GM12891 (cell line): Measurements from ENCODE around the gene LAMA2.

ENCODE experiments used
- DNase-seq: peaks from one replicate; pipeline ENCODE4 v3.0.0; 2011; ENCODE audit warnings: low spot score; ENCODE audit not compliant: insufficient read length
- FAIRE-seq: peaks from 2 replicates; lab custom pipeline; 2011; peaks lifted over from hg19 to GRCh38; lab: Jason Lieb, UNC
- PAX5 ChIP-seq: IDR thresholded peaks from 2 replicates; pipeline ENCODE4 v1.6.1; 2011; ENCODE audit warnings: low read length, moderate library complexity, mild to moderate bottlenecking; ENCODE audit not compliant: insufficient read depth, severe bottlenecking
- POLR2A ChIP-seq: IDR thresholded peaks from 2 replicates; pipeline ENCODE4 v1.6.1; 2011; ENCODE audit warnings: low read depth, low read length, control low read depth
- POLR2AphosphoS5 ChIP-seq: IDR thresholded peaks from 2 replicates; pipeline ENCODE4 v1.6.1; 2011; ENCODE audit warnings: low read depth, low read length, control low read depth
- POU2F2 ChIP-seq: IDR thresholded peaks from 2 replicates; pipeline ENCODE4 v1.6.1; 2011; ENCODE audit warnings: low read depth, mild to moderate bottlenecking, control low read depth, low read length, moderate library complexity
- SPI1 ChIP-seq: IDR thresholded peaks from 2 replicates; pipeline ENCODE4 v1.6.1; 2011; ENCODE audit warnings: low read depth, low read length, control low read depth
- TAF1 ChIP-seq: IDR thresholded peaks from 2 replicates; pipeline ENCODE4 v1.6.1; 2011; ENCODE audit warnings: low read depth, low read length, control low read depth

LAMA2 gene

DNA sequence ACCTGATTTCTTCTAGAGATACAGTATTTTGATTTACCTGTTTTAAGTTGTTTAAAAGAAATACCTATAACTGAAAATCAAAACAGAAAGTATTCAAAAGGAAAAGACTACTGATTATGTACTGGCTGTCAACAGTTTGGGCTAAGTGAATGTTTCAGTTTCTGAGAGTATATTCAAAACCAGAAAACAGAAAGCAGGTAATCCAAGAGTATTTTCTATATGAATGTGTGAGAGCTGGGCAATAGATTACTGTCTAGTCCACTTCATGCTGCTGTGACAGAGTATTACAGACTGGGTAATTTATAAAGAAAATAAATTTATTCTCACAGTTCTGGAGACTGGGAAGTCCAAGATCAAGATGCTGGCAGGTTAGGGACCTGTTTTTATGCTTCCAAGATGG, 566.0 kb downstream of the LAMA2 start:
- no peak for FAIRE-seq
- TF ChIP-seq TAF1 (no peak), POLR2A (no peak), POU2F2 (no peak), PAX5 (no peak), POLR2AphosphoS5 (no peak), SPI1 (no peak)
- peak; percentile 5 for DNase-seq

DNA sequence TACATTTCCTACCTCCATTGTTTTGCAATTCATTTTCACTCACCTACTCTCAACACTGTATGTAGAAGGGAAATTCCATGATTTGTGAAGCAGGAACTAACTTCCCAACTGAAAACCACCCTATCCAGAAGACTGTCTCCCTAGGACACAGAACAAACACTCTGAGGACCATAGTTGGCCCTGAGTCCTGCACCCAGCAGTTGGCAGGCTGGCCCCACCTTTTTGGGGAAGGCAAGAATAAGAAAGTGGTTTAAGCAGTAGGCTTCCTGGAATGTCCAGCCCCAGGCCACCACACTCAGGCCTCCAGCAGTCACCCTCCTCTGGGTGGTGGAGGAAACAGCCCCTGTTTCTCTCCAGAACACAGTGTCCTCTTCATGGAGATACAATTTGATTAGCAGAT, 568.2 kb downstream of the LAMA2 start:
- DNase-seq, result no peak
- TF ChIP-seq SPI1 (no peak), TAF1 (no peak), PAX5 (no peak), POU2F2 (no peak), POLR2A (no peak), POLR2AphosphoS5 (no peak)
- FAIRE-seq, result no peak

DNA sequence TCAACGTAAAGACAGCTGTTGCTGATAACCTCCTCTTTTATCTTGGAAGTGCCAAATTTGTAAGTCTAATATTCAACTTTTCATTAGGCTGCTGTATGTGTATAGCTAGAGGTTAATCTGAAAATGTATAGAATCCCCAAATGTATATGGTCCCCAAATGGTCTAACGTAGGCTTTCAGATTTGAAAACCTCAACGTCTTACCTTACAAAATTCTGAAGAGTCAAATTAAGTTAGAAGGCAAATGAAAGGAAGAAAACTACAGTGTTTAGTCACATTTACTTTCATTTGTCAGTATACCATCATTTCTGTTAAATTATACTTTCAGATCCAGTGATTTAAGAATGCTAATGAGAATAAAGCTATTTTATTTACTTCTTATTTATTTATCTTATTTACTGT, 570.1 kb downstream of the LAMA2 start:
- TF ChIP-seq POU2F2 (no peak), PAX5 (no peak), POLR2AphosphoS5 (no peak), TAF1 (no peak), SPI1 (no peak)
- no peak for DNase-seq
- FAIRE-seq, result no peak

DNA sequence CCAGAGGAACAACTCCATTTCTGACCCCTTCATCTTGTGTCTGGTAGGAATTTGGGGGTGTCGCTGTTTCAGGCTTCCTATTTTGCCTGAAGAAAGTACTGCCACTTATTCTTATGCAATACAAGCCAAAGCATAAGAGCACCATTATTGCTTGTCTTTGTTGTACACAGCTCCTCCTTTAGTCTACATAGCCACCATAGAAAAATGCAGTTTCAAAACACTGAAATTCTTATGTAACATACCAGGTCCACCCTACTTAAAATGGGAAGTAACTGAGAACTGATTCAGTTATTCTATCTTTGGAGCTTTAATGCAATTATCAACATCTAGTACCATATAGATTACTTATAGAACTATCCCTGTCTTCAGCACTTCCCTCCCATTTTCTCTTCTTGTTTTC, 571.5 kb downstream of the LAMA2 start:
- no peak for TF ChIP-seq SPI1
- no peak for TF ChIP-seq PAX5
- no peak for TF ChIP-seq POLR2AphosphoS5
- no peak for TF ChIP-seq TAF1
- no peak for TF ChIP-seq POLR2A
- no peak for TF ChIP-seq POU2F2
- DNase-seq (no peak), FAIRE-seq (no peak)

DNA sequence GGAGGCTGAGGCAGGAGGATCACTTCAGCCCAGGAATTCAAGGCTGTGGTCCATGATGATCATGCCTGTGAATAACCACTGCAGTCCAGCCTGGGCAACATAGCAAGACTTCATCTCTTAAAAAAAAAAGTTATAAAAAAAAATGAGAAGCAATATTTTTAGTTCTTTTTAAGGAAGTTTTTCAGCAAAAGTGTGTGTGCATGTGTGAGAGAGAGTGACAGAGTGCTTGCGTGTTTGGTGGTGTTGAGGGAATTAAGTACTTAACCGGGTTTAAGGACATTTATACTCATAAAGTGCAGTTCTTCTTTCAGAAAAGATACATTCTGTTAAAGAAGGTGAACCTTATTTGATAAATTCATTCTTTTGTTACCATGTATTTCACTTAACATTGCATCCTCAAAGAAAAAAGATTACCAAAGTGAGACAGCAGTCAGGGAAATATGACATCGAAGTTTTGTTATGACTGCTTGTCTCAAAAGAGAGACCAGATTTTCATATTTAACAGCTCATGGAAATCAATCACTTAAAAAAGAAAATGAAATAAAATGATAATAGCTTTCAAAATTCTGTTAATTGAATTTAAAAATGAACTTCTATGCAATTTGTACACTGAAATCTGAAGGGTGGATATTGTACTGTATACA, 572.3 kb downstream of the LAMA2 start:
- FAIRE-seq (no peak), DNase-seq (no peak)
- no peak for TF ChIP-seq TAF1
- TF ChIP-seq SPI1, result no peak
- no peak for TF ChIP-seq PAX5
- no peak for TF ChIP-seq POU2F2
- no peak for TF ChIP-seq POLR2A
- TF ChIP-seq POLR2AphosphoS5, result no peak

DNA sequence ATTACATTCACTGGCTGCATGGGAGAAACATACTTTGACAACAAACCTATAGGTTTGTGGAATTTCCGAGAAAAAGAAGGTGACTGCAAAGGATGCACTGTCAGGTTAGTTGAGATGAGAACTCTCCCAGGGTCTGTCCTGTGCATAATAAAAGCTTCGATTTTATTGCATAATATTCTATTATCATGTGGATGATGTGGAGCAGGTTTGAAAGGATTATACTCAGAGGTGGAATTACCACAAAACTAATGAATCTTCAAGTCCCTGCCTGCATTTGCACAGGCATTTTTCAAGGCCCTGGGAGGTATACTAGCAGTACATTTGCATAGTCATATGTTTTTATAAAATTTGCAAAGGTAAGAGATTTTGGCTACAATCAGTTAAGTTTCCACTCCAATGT, 577.3 kb downstream of the LAMA2 start:
- DNase-seq (no peak), FAIRE-seq (no peak)
- TF ChIP-seq POLR2AphosphoS5 (no peak), TAF1 (no peak), POU2F2 (no peak), POLR2A (no peak), PAX5 (no peak), SPI1 (no peak)

DNA sequence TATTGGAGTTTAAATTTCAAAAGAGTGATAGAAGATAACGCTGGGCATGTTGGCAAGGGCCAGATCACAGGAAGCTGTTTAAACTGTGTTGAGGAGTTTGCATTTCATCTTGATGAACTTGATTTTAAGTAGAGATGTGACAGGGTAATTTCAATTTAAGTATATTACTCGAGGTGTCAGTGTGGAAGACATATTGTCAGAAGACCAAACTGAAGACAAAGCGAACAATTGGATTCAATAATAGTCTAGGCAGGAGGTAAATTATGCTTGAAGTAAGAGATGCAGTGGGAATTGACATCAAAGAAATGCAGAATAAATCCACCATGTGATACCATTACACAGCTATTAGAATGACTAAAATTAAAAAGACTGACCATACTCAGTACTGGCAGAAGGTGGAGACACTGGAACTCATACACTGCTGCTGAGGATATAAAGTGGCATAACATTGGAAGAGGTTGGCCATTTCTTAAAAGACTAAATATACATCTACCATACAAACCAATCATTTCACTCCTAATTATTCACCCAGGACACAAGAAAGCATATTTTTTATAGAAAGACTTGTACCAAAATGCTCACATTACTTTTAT, 586.2 kb downstream of the LAMA2 start:
- FAIRE-seq, result no peak

DNA sequence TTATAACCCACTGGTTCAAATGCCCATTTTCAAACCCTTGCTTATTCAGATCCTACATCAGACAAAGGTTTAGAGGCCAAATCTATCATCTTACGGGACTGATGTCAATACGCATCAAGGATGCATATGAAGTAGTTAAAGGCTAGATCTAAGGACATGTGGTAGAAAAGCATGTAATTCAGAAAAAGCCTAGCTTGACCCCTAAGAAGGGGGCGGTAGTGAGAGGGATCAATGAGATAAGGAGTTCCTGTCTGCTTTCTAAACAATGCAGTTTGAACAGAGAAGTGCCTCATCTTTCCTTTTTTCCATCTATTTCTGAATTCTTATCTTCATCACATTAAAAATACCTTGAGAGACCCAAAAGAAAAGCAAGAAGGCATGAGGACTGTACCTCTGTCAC, 589.3 kb downstream of the LAMA2 start:
- no peak for TF ChIP-seq PAX5
- TF ChIP-seq POU2F2, result no peak
- no peak for TF ChIP-seq POLR2A
- no peak for TF ChIP-seq POLR2AphosphoS5
- TF ChIP-seq SPI1, result no peak
- no peak for TF ChIP-seq TAF1
- no peak for DNase-seq
- FAIRE-seq, result no peak

More for the DNA sequence above, 586.2 kb downstream of the LAMA2 start:
- no peak for DNase-seq
- no peak for TF ChIP-seq TAF1
- TF ChIP-seq SPI1, result no peak

DNA sequence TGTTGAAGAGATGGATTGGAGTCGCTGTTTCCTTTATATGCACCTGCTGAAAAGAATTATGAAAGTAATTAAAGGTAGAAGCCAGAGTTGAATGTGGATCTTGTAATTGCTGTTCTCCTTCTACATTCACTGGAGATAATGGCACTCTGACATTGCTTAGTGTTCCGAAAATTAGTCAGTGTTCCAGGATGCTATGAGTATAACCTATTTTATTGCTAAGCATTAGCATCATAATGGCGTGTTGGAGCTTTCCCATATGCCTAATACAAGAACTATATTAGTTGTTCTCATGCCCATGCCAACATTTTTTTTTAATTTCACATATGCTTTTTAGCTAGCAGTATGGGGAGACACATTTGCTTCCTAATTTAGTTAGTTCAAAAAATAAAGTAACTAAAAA, 590.6 kb downstream of the LAMA2 start:
- DNase-seq (no peak), FAIRE-seq (no peak)
- TF ChIP-seq POU2F2 (no peak), TAF1 (no peak), POLR2A (no peak), POLR2AphosphoS5 (no peak), SPI1 (no peak), PAX5 (no peak)
